CD4-positive, alpha-beta T cell (primary cell): ENCODE data around the gene PCDHA8. TPM values are rescaled to one million over a fixed set of nuclear protein-coding genes. Genes with fewer than 3 reads are reported as not detected.
"Not testable (repeated sequence)": the region's sequence is repeated elsewhere in the genome, so short reads cannot be mapped to it uniquely, and the experiment has no call there.

ENCODE experiments used
- ATAC-seq: fragments of 200-7000 bp; cut with Tn5 transposase; one replicate; pipeline ENCODE4 v1.10.0; 2022; ENCODE audit warnings: mild to moderate bottlenecking; ENCODE audit not compliant: poor library complexity
- CTCF ChIA-PET: fragments of 350-600 bp; sonication (Branson Sonifier 250); formaldehyde crosslinking; loops from one replicate; lab custom pipeline; 2021; ENCODE audit warnings: antibody characterized with exemption, inconsistent platforms; lab: Charles Lee
- POLR2A ChIA-PET: fragments of 350-600 bp; sonication (Branson Sonifier 250); formaldehyde crosslinking; loops from one replicate; lab custom pipeline; 2021; ENCODE audit warnings: antibody characterized with exemption, inconsistent platforms; lab: Charles Lee
- DNase-seq, 14 experiments: peaks; one replicate each; pipeline ENCODE4 v3.0.0-alpha.2; 2013 to 2020; ENCODE audit warnings: mixed read lengths in 2 of 14
- H3K27ac ChIP-seq, 2 donors: one replicate each; pipeline versions ENCODE4 v1.5.1 to v1.7.0; 2013; ENCODE audit warnings: low read length in 2 of 2, low read depth in 1 of 2, mild to moderate bottlenecking in 1 of 2
- H3K27me3 ChIP-seq, 2 experiments: 1 replicate in 1 of 2; 2 replicates in 1 of 2; pipeline versions ENCODE4 v1.6.1 to v1.7.0; 2013; ENCODE audit warnings: low read length in 2 of 2, control low read depth in 1 of 2, mild to moderate bottlenecking in 1 of 2, moderate library complexity in 1 of 2; ENCODE audit not compliant: insufficient read depth in 2 of 2, control insufficient read depth in 1 of 2
- H3K36me3 ChIP-seq: one replicate; pipeline ENCODE4 v1.6.1; 2013; ENCODE audit warnings: low read length, control low read depth; ENCODE audit not compliant: insufficient read depth
- H3K4me1 ChIP-seq: one replicate; pipeline ENCODE4 v1.6.1; 2013; ENCODE audit warnings: low read length, control low read depth; ENCODE audit not compliant: insufficient read depth
- H3K4me3 ChIP-seq: one replicate; pipeline ENCODE4 v1.5.1; 2013; ENCODE audit warnings: mild to moderate bottlenecking, low read length, moderate library complexity
- H3K9me3 ChIP-seq, 2 experiments: 1 replicate in 1 of 2; 2 replicates in 1 of 2; pipeline versions ENCODE4 v1.6.1 to v1.7.0; 2013; ENCODE audit warnings: low read length in 2 of 2, mild to moderate bottlenecking in 2 of 2, control low read depth in 1 of 2, moderate library complexity in 1 of 2; ENCODE audit not compliant: control insufficient read depth in 1 of 2, insufficient read depth in 1 of 2
- H3K27ac Mint-ChIP-seq: one replicate; pipeline ENCODE4 v1.8.0; 2020; ENCODE audit warnings: mixed read lengths
- H3K27me3 Mint-ChIP-seq: one replicate; pipeline ENCODE4 v1.8.0; 2021; ENCODE audit warnings: mixed read lengths
- H3K36me3 Mint-ChIP-seq: one replicate; pipeline ENCODE4 v1.8.0; 2021; ENCODE audit warnings: low read depth, mixed read lengths
- H3K4me1 Mint-ChIP-seq: one replicate; pipeline ENCODE4 v1.8.0; 2021; ENCODE audit warnings: low read depth, mixed read lengths
- H3K4me3 Mint-ChIP-seq: one replicate; pipeline ENCODE4 v1.8.0; 2020; ENCODE audit warnings: mild to moderate bottlenecking, mixed read lengths
- H3K9me3 Mint-ChIP-seq: one replicate; pipeline ENCODE4 v1.8.0; 2020; ENCODE audit warnings: mixed read lengths
- intact Hi-C, 2 experiments: fragments of 100-400 bp; cut with DNase I in 1 of 2; cut with micrococcal nuclease in 1 of 2; formaldehyde crosslinking; loops; one replicate each; pipeline versions ENCODE4 v1.15.1 to v1.9.0; 2023 to 2025; cut with DNase I, micrococcal nuclease
- total RNA-seq, 174 experiments: library from RNA in 2 of 174; stranded (reverse) in 2 of 174; gene quantifications; one replicate each; pipeline ENCODE4 v1.2.3 and lab custom pipeline; 2021 to 2026
- TF ChIP-seq, protein P1 (sequence below): fragments of 200-600 bp; IDR thresholded peaks from one replicate; pipeline ENCODE4 v1.8.0; 2022; ENCODE audit warnings: antibody characterized with exemption, mild to moderate bottlenecking

PCDHA8 gene
- total RNA-seq, 2 experiments from 2014 or later: not detected

DNA sequence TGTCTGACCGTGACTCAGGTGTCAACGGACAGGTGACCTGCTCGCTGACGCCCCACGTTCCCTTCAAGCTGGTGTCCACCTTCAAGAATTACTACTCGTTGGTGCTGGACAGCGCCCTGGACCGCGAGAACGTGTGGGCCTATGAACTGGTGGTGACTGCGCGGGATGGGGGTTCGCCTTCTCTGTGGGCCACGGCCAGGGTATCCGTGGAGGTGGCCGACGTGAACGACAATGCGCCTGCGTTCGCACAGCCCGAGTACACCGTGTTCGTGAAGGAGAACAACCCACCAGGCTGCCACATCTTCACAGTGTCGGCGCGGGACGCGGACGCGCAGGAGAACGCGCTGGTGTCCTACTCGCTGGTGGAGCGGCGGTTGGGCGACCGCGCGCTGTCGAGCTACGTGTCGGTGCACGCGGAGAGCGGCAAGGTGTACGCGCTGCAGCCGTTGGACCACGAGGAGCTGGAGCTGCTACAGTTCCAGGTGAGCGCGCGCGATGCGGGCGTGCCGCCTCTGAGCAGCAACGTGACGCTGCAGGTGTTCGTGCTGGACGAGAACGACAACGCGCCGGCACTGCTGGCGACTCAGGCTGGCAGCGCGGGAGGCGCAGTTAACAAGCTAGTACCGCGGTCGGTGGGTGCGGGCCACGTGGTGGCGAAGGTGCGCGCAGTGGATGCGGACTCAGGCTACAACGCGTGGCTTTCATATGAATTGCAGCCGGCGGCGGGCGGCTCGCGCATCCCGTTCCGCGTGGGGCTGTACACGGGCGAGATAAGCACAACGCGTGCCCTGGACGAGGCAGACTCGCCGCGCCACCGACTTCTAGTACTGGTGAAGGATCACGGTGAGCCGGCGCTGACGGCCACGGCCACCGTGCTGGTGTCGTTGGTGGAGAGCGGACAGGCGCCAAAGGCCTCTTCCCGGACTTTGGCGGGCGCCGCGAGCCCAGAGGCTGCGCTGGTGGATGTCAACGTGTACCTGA is 29.5 kb downstream of the PCDHA8 start:
- no peak overlapping the region for H3K27ac Mint-ChIP-seq
- H3K4me1 Mint-ChIP-seq: no peaks in the 10 kb centered on the region
- no peaks in the 10 kb centered on the region for H3K36me3 Mint-ChIP-seq
- peaks cover 57% of the 10 kb centered on the region for H3K27me3 Mint-ChIP-seq
- Histone ChIP-seq H3K4me1 (no peaks in the 10 kb centered on the region), H3K9me3 (peaks cover 17 to 25% of the 10 kb centered on the region in 2 experiments), H3K27me3 (peaks cover 18 to 28% of the 10 kb centered on the region in 2 experiments), H3K27ac (no peak overlapping the region), H3K36me3 (no peaks in the 10 kb centered on the region), H3K4me3 (no peak overlapping the region)
- H3K4me3 Mint-ChIP-seq: no peak overlapping the region
- DNase-seq (no peak), ATAC-seq (no peak)
- intact Hi-C loops: no loop called here
- CTCF ChIA-PET: no interaction called here
- POLR2A ChIA-PET: no interaction called here
- peaks cover 10% of the 10 kb centered on the region for H3K9me3 Mint-ChIP-seq
- TF ChIP-seq, protein P1, sequence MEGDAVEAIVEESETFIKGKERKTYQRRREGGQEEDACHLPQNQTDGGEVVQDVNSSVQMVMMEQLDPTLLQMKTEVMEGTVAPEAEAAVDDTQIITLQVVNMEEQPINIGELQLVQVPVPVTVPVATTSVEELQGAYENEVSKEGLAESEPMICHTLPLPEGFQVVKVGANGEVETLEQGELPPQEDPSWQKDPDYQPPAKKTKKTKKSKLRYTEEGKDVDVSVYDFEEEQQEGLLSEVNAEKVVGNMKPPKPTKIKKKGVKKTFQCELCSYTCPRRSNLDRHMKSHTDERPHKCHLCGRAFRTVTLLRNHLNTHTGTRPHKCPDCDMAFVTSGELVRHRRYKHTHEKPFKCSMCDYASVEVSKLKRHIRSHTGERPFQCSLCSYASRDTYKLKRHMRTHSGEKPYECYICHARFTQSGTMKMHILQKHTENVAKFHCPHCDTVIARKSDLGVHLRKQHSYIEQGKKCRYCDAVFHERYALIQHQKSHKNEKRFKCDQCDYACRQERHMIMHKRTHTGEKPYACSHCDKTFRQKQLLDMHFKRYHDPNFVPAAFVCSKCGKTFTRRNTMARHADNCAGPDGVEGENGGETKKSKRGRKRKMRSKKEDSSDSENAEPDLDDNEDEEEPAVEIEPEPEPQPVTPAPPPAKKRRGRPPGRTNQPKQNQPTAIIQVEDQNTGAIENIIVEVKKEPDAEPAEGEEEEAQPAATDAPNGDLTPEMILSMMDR: no peak

DNA sequence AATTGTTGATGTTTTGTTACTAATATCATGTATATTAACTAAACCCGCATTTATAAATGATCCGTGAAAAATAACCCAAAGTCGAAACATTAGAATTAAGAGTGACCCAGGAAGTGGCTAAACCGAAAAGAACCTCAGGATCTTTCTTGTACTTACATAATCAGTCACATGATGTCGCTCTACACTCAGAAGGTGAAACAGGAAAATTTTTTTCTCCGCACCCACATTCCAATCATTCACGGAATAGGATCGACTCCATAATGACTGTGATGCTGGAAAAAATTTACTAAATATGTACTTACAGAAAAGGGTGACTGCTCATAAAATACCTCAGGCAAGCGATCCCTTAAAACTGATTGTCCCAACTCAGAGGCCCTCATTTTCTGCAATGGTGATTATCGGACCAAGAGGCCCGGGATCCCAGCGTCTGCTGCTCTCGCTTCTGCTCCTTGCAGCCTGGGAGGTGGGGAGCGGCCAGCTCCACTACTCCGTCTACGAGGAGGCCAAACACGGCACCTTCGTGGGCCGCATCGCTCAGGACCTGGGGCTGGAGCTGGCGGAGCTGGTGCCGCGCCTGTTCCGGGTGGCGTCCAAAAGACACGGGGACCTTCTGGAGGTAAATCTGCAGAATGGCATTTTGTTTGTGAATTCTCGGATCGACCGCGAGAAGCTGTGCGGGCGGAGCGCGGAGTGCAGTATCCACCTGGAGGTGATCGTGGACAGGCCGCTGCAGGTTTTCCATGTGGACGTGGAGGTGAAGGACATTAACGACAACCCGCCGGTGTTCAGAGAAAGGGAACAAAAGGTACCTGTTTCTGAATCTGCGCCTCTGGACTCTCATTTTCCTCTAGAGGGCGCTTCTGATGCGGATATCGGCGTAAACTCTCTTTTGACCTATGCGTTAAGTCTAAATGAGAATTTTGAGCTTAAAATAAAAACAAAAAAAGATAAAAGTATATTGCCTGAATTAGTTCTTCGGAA is 34.4 kb downstream of the PCDHA8 start, which contains the start of gene PCDHA12:
PCDHA12 (plus strand) TSS at position 224 of the 981 bp plus-strand sequence; CDS start at position 389, 165 bp downstream.
- ChIA-PET POLR2A (no interaction called here), CTCF (no interaction called here)
- ATAC-seq (no peak), DNase-seq (no peak)
- intact Hi-C loops: no loop called here
- TF ChIP-seq, protein P1: no peak
- peaks cover 64% of the 10 kb centered on the region for H3K27me3 Mint-ChIP-seq
- H3K4me1 Mint-ChIP-seq: no peaks in the 10 kb centered on the region
- no peak within 1 kb of the TSS for H3K27ac ChIP-seq
- no peak within 1 kb of the TSS for H3K4me3 ChIP-seq
- H3K27me3 ChIP-seq: peaks cover 21 to 26% of the 10 kb centered on the region in 2 experiments
- peaks cover 3% of the 10 kb centered on the region for H3K36me3 Mint-ChIP-seq
- peaks cover 20 to 33% of the 10 kb centered on the region in 2 experiments for H3K9me3 ChIP-seq
- no peaks in the 10 kb centered on the region for H3K4me1 ChIP-seq
- no peak within 1 kb of the TSS for H3K4me3 Mint-ChIP-seq
- no peak within 1 kb of the TSS for H3K27ac Mint-ChIP-seq
- H3K9me3 Mint-ChIP-seq: peaks cover 17% of the 10 kb centered on the region
- no peaks in the 10 kb centered on the region for H3K36me3 ChIP-seq

DNA sequence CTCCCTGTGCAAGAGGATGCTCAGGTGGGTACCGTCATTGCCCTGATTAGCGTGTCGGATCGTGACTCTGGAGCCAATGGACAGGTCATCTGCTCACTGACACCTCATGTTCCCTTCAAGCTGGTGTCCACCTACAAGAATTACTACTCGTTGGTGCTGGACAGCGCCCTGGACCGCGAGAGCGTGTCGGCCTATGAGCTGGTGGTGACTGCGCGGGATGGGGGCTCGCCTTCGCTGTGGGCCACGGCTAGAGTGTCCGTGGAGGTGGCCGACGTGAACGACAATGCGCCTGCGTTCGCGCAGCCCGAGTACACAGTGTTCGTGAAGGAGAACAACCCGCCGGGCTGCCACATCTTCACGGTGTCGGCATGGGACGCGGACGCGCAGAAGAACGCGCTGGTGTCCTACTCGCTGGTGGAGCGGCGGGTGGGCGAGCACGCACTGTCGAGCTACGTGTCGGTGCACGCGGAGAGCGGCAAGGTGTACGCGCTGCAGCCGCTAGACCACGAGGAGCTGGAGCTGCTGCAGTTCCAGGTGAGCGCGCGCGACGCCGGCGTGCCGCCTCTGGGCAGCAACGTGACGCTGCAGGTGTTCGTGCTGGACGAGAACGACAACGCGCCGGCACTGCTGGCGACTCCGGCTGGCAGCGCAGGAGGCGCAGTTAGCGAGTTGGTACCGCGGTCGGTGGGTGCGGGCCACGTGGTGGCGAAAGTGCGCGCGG is 35.7 kb downstream of the PCDHA8 start:
- peaks cover 17 to 32% of the 10 kb centered on the region in 2 experiments for H3K27me3 ChIP-seq
- H3K36me3 ChIP-seq, H3K4me3 Mint-ChIP-seq, POLR2A ChIA-PET, DNase-seq, H3K27ac ChIP-seq, H3K27ac Mint-ChIP-seq, CTCF ChIA-PET, H3K4me3 ChIP-seq, H3K4me1 ChIP-seq, ATAC-seq, intact Hi-C loops, H3K4me1 Mint-ChIP-seq: not testable (repeated sequence)
- Mint-ChIP-seq H3K9me3 (peaks cover 20% of the 10 kb centered on the region), H3K27me3 (peaks cover 75% of the 10 kb centered on the region), H3K36me3 (peaks cover 13% of the 10 kb centered on the region)
- peaks cover 23 to 26% of the 10 kb centered on the region in 2 experiments for H3K9me3 ChIP-seq
